H9 (cell line): ENCODE measurements around the gene KRTAP10-9. TPM values are rescaled to one million over a fixed set of nuclear protein-coding genes. Genes with fewer than 3 reads are reported as not detected.

Experiments used
- DNase-seq: peaks from one replicate; pipeline ENCODE4 v3.0.0-alpha.2; 2017
- H2AFZ ChIP-seq: one replicate; pipeline ENCODE4 v1.6.1; 2013; ENCODE audit warnings: mild to moderate bottlenecking, low read length, control low read depth, moderate library complexity
- H2AK5ac ChIP-seq: 2 replicates; pipeline ENCODE4 v1.6.1; 2013; ENCODE audit warnings: low read length, control low read depth, mixed read lengths; ENCODE audit not compliant: insufficient read length
- H2BK120ac ChIP-seq: one replicate; pipeline ENCODE4 v1.6.1; 2013; ENCODE audit warnings: low read depth, mild to moderate bottlenecking, low read length, control low read depth, inconsistent platforms; ENCODE audit not compliant: poor library complexity, severe bottlenecking
- H2BK12ac ChIP-seq: 2 replicates; pipeline ENCODE4 v1.6.1; 2013; ENCODE audit warnings: low read length, control low read depth, mixed read lengths, low read depth; ENCODE audit not compliant: insufficient read length
- H2BK15ac ChIP-seq: 2 replicates; pipeline ENCODE4 v1.6.1; 2013; ENCODE audit warnings: low read depth, low read length, control low read depth
- H2BK20ac ChIP-seq: one replicate; pipeline ENCODE4 v1.6.1; 2013; ENCODE audit warnings: low read depth, mild to moderate bottlenecking, low read length, control low read depth, inconsistent platforms; ENCODE audit not compliant: poor library complexity, severe bottlenecking
- H2BK5ac ChIP-seq: 2 replicates; pipeline ENCODE4 v1.6.1; 2013; ENCODE audit warnings: low read length, control low read depth, mixed read lengths; ENCODE audit not compliant: insufficient read length
- H3K14ac ChIP-seq: 2 replicates; pipeline ENCODE4 v1.6.1; 2013; ENCODE audit warnings: low read length, control low read depth; ENCODE audit not compliant: insufficient read depth
- H3K18ac ChIP-seq: 2 replicates; pipeline ENCODE4 v1.6.1; 2013; ENCODE audit warnings: low read depth, mild to moderate bottlenecking, mixed read lengths, low read length, control low read depth; ENCODE audit not compliant: insufficient read length
- H3K23ac ChIP-seq: 2 replicates; pipeline ENCODE4 v1.6.1; 2013; ENCODE audit warnings: low read length, control low read depth, mixed read lengths, low read depth; ENCODE audit not compliant: insufficient read length
- H3K23me2 ChIP-seq: 2 replicates; pipeline ENCODE4 v1.6.1; 2013; ENCODE audit warnings: low read depth, mild to moderate bottlenecking, mixed read lengths, low read length, control low read depth; ENCODE audit not compliant: insufficient read length, poor library complexity, severe bottlenecking
- H3K27ac ChIP-seq: 2 replicates; pipeline ENCODE4 v1.5.1; 2013; ENCODE audit warnings: low read length, control low read depth, mixed read lengths, low read depth; ENCODE audit not compliant: insufficient read length
- H3K27me3 ChIP-seq: 2 replicates; pipeline ENCODE4 v1.6.1; 2013; ENCODE audit warnings: low read length, control low read depth, inconsistent platforms; ENCODE audit not compliant: insufficient read depth
- H3K4ac ChIP-seq: 2 replicates; pipeline ENCODE4 v1.6.1; 2013; ENCODE audit warnings: low read depth, mild to moderate bottlenecking, control low read depth, inconsistent platforms, low read length, moderate library complexity
- H3K4me1 ChIP-seq: 2 replicates; pipeline ENCODE4 v1.6.1; 2013; ENCODE audit warnings: low read length, control low read depth, inconsistent platforms; ENCODE audit not compliant: insufficient read depth
- H3K4me2 ChIP-seq: 2 replicates; pipeline ENCODE4 v1.6.1; 2013; ENCODE audit warnings: low read length, control low read depth, mixed read lengths; ENCODE audit not compliant: insufficient read length, insufficient read depth
- H3K56ac ChIP-seq: 2 replicates; pipeline ENCODE4 v1.6.1; 2013; ENCODE audit warnings: low read depth, mild to moderate bottlenecking, mixed read lengths, low read length, control low read depth; ENCODE audit not compliant: insufficient read length
- H3K79me1 ChIP-seq: 2 replicates; pipeline ENCODE4 v1.6.1; 2013; ENCODE audit warnings: low read depth, mild to moderate bottlenecking, moderate library complexity, low read length, control low read depth, inconsistent platforms; ENCODE audit not compliant: insufficient read depth, poor library complexity, severe bottlenecking
- H3K79me2 ChIP-seq: 2 replicates; pipeline ENCODE4 v1.6.1; 2013; ENCODE audit warnings: low read length, control low read depth, inconsistent platforms; ENCODE audit not compliant: insufficient read depth
- H3K9ac ChIP-seq: 2 replicates; pipeline ENCODE4 v1.6.1; 2013; ENCODE audit warnings: low read length, control low read depth, mixed read lengths; ENCODE audit not compliant: insufficient read length; ENCODE audit errors: extremely low read depth
- H3K9me3 ChIP-seq: one replicate; pipeline ENCODE4 v1.6.1; 2013; ENCODE audit warnings: low read depth, low read length, inconsistent platforms; ENCODE audit not compliant: control insufficient read depth
- H3T11ph ChIP-seq: one replicate; pipeline ENCODE4 v1.6.1; 2013; ENCODE audit warnings: mild to moderate bottlenecking, low read length, control low read depth, inconsistent platforms
- H4K20me1 ChIP-seq: one replicate; pipeline ENCODE4 v1.6.1; 2013; ENCODE audit not compliant: control insufficient read depth, insufficient read length, insufficient read depth
- H4K5ac ChIP-seq: 2 replicates; pipeline ENCODE4 v1.6.1; 2013; ENCODE audit warnings: low read depth, mild to moderate bottlenecking, mixed read lengths, low read length, control low read depth; ENCODE audit not compliant: insufficient read length
- H4K8ac ChIP-seq: replicated peaks from 2 replicates; pipeline ENCODE4 v1.6.1; 2013; ENCODE audit warnings: low read length, control low read depth, mixed read lengths, low read depth; ENCODE audit not compliant: insufficient read length
- H4K91ac ChIP-seq: 2 replicates; pipeline ENCODE4 v1.6.1; 2013; ENCODE audit warnings: low read depth, mild to moderate bottlenecking, moderate library complexity, mixed read lengths, low read length, control low read depth; ENCODE audit not compliant: insufficient read length
- H3K27ac Mint-ChIP-seq, 3 experiments: 2 replicates in 2 of 3; 3 replicates in 1 of 3; pipeline ENCODE4 v1.8.0; 2020 to 2021; ENCODE audit warnings: mixed read lengths in 3 of 3, mild to moderate bottlenecking in 1 of 3, moderate library complexity in 1 of 3
- H3K27me3 Mint-ChIP-seq: 2 replicates; pipeline ENCODE4 v1.8.0; 2021; ENCODE audit warnings: low read depth, mild to moderate bottlenecking, moderate library complexity, mixed read lengths
- H3K36me3 Mint-ChIP-seq, 3 experiments: 2 replicates in 2 of 3; 3 replicates in 1 of 3; pipeline ENCODE4 v1.8.0; 2020 to 2021; ENCODE audit warnings: low read depth in 3 of 3, mixed read lengths in 3 of 3; ENCODE audit not compliant: insufficient read depth in 1 of 3
- H3K4me1 Mint-ChIP-seq, 2 experiments: 2 replicates each; pipeline ENCODE4 v1.8.0; 2020; ENCODE audit warnings: mixed read lengths in 2 of 2
- H3K4me3 Mint-ChIP-seq, 2 experiments: 2 replicates in 1 of 2; 3 replicates in 1 of 2; pipeline ENCODE4 v1.8.0; 2020 to 2021; ENCODE audit warnings: mild to moderate bottlenecking in 2 of 2, mixed read lengths in 2 of 2, moderate library complexity in 1 of 2
- H3K9me3 Mint-ChIP-seq, 2 experiments: 2 replicates in 1 of 2; 3 replicates in 1 of 2; pipeline ENCODE4 v1.8.0; 2020; ENCODE audit warnings: mild to moderate bottlenecking in 2 of 2, mixed read lengths in 2 of 2, moderate library complexity in 1 of 2
- WGBS: extraction: QIAGEN DNeasy Blood & Tissue Kit; methylation state at CpG from one replicate; pipeline ENCODE4 v1.1.7; 2013; ENCODE audit warnings: missing lambda C conversion rate, low lambda C conversion rate, mixed read lengths; ENCODE audit not compliant: insufficient read length; ENCODE audit errors: extremely low coverage; 5-methylcytosine and 5-hydroxymethylcytosine counted together
- total RNA-seq: library from RNA; stranded (reverse); gene quantifications from 2 replicates; pipeline ENCODE4 v1.2.1, GENCODE V29; 2021
- TF ChIP-seq, protein P1 (sequence below): fragments of 200-600 bp; sonication (generic); conservative IDR thresholded peaks from 3 replicates; pipeline ENCODE4 v1.8.0; 2021; ENCODE audit warnings: antibody characterized with exemption, mild to moderate bottlenecking

Gene KRTAP10-9
- total RNA-seq, 1 experiment from 2014 or later: not detected

DNA sequence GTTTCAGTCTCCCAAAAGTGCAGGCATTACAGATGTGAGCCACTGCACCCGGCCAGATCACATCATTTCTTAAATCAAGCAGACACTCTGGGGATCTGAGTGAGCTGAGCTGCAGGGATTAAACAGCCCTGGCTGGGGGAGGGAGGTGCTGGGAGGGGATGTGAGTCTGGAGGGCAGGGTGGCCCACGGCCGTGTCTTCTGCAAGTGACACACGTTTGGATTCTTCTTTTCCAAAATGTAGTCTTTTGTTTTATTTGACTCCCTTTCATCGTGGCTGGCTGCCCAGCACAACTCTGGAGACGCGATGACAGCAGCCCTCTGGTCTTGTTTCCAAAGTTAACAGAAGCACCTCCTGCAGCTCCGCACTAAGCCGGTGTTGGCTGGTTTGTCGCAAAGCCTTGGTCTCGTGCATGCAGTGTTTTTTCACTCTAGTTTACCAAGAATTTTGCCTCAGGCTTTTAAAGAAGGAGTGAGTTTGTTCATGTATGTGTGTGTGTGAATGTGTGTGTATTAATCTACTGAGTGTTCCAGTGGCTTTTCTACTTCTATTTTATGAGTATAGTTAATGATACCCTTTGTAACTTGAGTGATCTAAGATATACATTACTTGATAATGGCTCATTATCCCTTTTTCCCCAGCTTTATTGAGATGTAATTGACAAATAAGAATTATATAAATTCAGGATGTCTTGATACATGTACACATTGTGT is 43.6 kb upstream of the KRTAP10-9 start:
- no peak overlapping the region for H2AFZ ChIP-seq
- no CpG with 5 or more reads among the region's 11 CpGs for WGBS
- H3K9me3 Mint-ChIP-seq: peaks cover 4 to 17% of the 10 kb centered on the region in 2 experiments
- no peak overlapping the region for H3K14ac ChIP-seq
- no peak overlapping the region for H2BK5ac ChIP-seq
- peak overlapping the region in 1 of 3 experiments; percentile 39; a peak in 1 of 7 replicates for H3K27ac Mint-ChIP-seq
- H3K23ac ChIP-seq: no peak overlapping the region
- no peaks in the 10 kb centered on the region for H4K20me1 ChIP-seq
- H3K4ac ChIP-seq: no peak overlapping the region
- peaks cover 22 to 23% of the 10 kb centered on the region in 2 experiments for H3K4me1 Mint-ChIP-seq
- no peak overlapping the region for H3K4me3 Mint-ChIP-seq
- H2BK12ac ChIP-seq: no peak overlapping the region
- H3K18ac ChIP-seq: no peak overlapping the region
- no peak overlapping the region for H4K91ac ChIP-seq
- DNase-seq: no peak
- H3K9me3 ChIP-seq: no peaks in the 10 kb centered on the region
- no peak overlapping the region for H2BK20ac ChIP-seq
- peaks cover 18% of the 10 kb centered on the region for H3K27me3 Mint-ChIP-seq
- H2AK5ac ChIP-seq: no peak overlapping the region
- no peaks in the 10 kb centered on the region for H3K27me3 ChIP-seq
- H3K9ac ChIP-seq: no peak overlapping the region
- no peak overlapping the region for H4K5ac ChIP-seq
- no peaks in the 10 kb centered on the region for H3K79me2 ChIP-seq
- no peak overlapping the region for H2BK15ac ChIP-seq
- no peak overlapping the region for H3K56ac ChIP-seq
- H3T11ph ChIP-seq: no peak overlapping the region
- no peak overlapping the region for H2BK120ac ChIP-seq
- no peaks in the 10 kb centered on the region for H3K4me1 ChIP-seq
- peaks cover 0 to 16% (median 0%) of the 10 kb centered on the region in 3 experiments; a peak in 5 of 7 replicates for H3K36me3 Mint-ChIP-seq
- no peak overlapping the region for H3K4me2 ChIP-seq
- H4K8ac ChIP-seq: no peak overlapping the region
- no peaks in the 10 kb centered on the region for H3K79me1 ChIP-seq
- no peak overlapping the region for H3K27ac ChIP-seq
- TF ChIP-seq, protein P1, sequence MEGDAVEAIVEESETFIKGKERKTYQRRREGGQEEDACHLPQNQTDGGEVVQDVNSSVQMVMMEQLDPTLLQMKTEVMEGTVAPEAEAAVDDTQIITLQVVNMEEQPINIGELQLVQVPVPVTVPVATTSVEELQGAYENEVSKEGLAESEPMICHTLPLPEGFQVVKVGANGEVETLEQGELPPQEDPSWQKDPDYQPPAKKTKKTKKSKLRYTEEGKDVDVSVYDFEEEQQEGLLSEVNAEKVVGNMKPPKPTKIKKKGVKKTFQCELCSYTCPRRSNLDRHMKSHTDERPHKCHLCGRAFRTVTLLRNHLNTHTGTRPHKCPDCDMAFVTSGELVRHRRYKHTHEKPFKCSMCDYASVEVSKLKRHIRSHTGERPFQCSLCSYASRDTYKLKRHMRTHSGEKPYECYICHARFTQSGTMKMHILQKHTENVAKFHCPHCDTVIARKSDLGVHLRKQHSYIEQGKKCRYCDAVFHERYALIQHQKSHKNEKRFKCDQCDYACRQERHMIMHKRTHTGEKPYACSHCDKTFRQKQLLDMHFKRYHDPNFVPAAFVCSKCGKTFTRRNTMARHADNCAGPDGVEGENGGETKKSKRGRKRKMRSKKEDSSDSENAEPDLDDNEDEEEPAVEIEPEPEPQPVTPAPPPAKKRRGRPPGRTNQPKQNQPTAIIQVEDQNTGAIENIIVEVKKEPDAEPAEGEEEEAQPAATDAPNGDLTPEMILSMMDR: no peak
- no peaks in the 10 kb centered on the region for H3K23me2 ChIP-seq
